Keratinocyte (primary cell): ENCODE measurements around the gene ARRDC2. TPM values are rescaled to one million over a fixed set of nuclear protein-coding genes. Genes with fewer than 3 reads are reported as not detected.

Experiments used
- DNase-seq: peaks from one replicate; pipeline ENCODE4 v3.0.0-alpha.2; 2011; ENCODE audit warnings: low read depth, missing footprints, low spot score
- FAIRE-seq: peaks from 2 replicates; lab custom pipeline; 2011; peaks lifted over from hg19 to GRCh38; lab: Jason Lieb, UNC
- H2AFZ ChIP-seq: 2 replicates; pipeline ENCODE4 v1.6.0; 2012; ENCODE audit warnings: low read length, control low read depth, inconsistent platforms; ENCODE audit not compliant: control insufficient read depth
- H3K27ac ChIP-seq: 2 replicates; pipeline ENCODE4 v1.5.1; 2011; ENCODE audit warnings: low read length; ENCODE audit not compliant: control insufficient read depth, insufficient read depth
- H3K27me3 ChIP-seq: 3 replicates; pipeline ENCODE4 v1.6.0; 2011; ENCODE audit warnings: low read length; ENCODE audit not compliant: control insufficient read depth, insufficient read depth; ENCODE audit errors: extremely low read depth
- H3K36me3 ChIP-seq, 2 experiments: 2 replicates in 1 of 2; 3 replicates in 1 of 2; pipeline ENCODE4 v1.5.1; 2011; ENCODE audit warnings: low read length in 2 of 2, mild to moderate bottlenecking in 1 of 2; ENCODE audit not compliant: control insufficient read depth in 2 of 2, insufficient read depth in 2 of 2; ENCODE audit errors: extremely low read depth in 1 of 2
- H3K4me1 ChIP-seq: 3 replicates; pipeline ENCODE4 v1.5.1; 2011; ENCODE audit warnings: low read length; ENCODE audit not compliant: control insufficient read depth, insufficient read depth; ENCODE audit errors: extremely low read depth
- H3K4me2 ChIP-seq: 3 replicates; pipeline ENCODE4 v1.6.0; 2011; ENCODE audit warnings: low read depth, low read length; ENCODE audit not compliant: control insufficient read depth, insufficient read depth; ENCODE audit errors: extremely low read depth
- H3K4me3 ChIP-seq, 3 experiments: fragments of 200-600 bp in 1 of 3; sonication (generic) in 1 of 3; 2 replicates in 2 of 3; 3 replicates in 1 of 3; pipeline ENCODE4 v1.5.1; 2011 to 2016; ENCODE audit warnings: low read length in 3 of 3, mild to moderate bottlenecking in 3 of 3, control low read depth in 2 of 3, inconsistent platforms in 1 of 3, low read depth in 1 of 3, mixed read lengths in 1 of 3, mixed run types in 1 of 3, moderate library complexity in 1 of 3; ENCODE audit not compliant: control insufficient read depth in 2 of 3, insufficient read depth in 2 of 3; ENCODE audit errors: extremely low read depth in 1 of 3
- H3K79me2 ChIP-seq: 2 replicates; pipeline ENCODE4 v1.6.0; 2012; ENCODE audit warnings: low read length; ENCODE audit not compliant: control insufficient read depth, insufficient read depth
- H3K9ac ChIP-seq: 3 replicates; pipeline ENCODE4 v1.6.0; 2011; ENCODE audit warnings: low read length; ENCODE audit not compliant: control insufficient read depth, insufficient read depth; ENCODE audit errors: extremely low read depth
- H3K9me1 ChIP-seq: 3 replicates; pipeline ENCODE4 v1.6.0; 2011; ENCODE audit warnings: low read length; ENCODE audit not compliant: control insufficient read depth, insufficient read depth; ENCODE audit errors: extremely low read depth
- H3K9me3 ChIP-seq: 2 replicates; pipeline ENCODE4 v1.5.1; 2012; ENCODE audit warnings: low read depth, low read length; ENCODE audit not compliant: control insufficient read depth
- H4K20me1 ChIP-seq: 3 replicates; pipeline ENCODE4 v1.6.0; 2011; ENCODE audit warnings: low read length; ENCODE audit not compliant: control insufficient read depth, insufficient read depth; ENCODE audit errors: extremely low read depth
- CTCF ChIP-seq, 3 experiments: IDR thresholded peaks in 1 of 3; conservative IDR thresholded peaks in 1 of 3; optimal IDR thresholded peaks in 1 of 3; 2 replicates in 2 of 3; 3 replicates in 1 of 3; pipeline versions ENCODE3 to v1.5.1; 2011; ENCODE audit warnings: low read length in 3 of 3, mild to moderate bottlenecking in 3 of 3, moderate library complexity in 2 of 3, control low read depth in 1 of 3, inconsistent platforms in 1 of 3; ENCODE audit not compliant: insufficient read depth in 2 of 3; ENCODE audit errors: extremely low read depth in 1 of 3
- EZH2 ChIP-seq: IDR thresholded peaks from one replicate; pipeline ENCODE4 v1.6.1; 2012; ENCODE audit warnings: inconsistent platforms, mild to moderate bottlenecking, low read length, moderate library complexity
- dilution Hi-C: fragments of 300-500 bp; cut with MboI; formaldehyde crosslinking; loops from one replicate; pipeline ENCODE4 v1.7.0; 2020; ENCODE audit warnings: low sequenced_read_pairs; ENCODE audit not compliant: extremely low pct_ligation_motif_present
- polyA plus RNA-seq, 5 experiments: library from polyadenylated mRNA; depleted of rRNA in 3 of 5; stranded (reverse) in 3 of 5; stranded (forward) in 1 of 5; unstranded in 1 of 5; fragments of >200 nt; gene quantifications; 1 replicate in 1 of 5; 2 replicates in 3 of 5; 3 replicates in 1 of 5; pipeline versions ENCODE4 v1.2.1 to v1.2.3, GENCODE V29; 2011 to 2012; ENCODE audit warnings: missing spikeins in 2 of 5, low read depth in 1 of 5, low replicate concordance in 1 of 5

ARRDC2 gene
- polyA plus RNA-seq, 1 donor (not counting 4 experiments of a cell fraction or from before 2014, with no cell fraction given), result 2.4 TPM

GRCh38 chr19:17996826-17997316, 11.1 kb upstream of the ARRDC2 start:
- peak; percentile 82 to 100 (median 99) for TF ChIP-seq CTCF (optimal IDR thresholded peaks at IDR 0.05 in 1 of 3, IDR thresholded peaks at IDR 0.05 in 1 of 3, conservative IDR thresholded peaks at IDR 0.05 in 1 of 3; ENCODE audit: extremely low read depth in 1 of 3, insufficient read depth in 2 of 3, low read length in 3 of 3)
- no peak for TF ChIP-seq EZH2
- H3K27me3 ChIP-seq, result no peaks in the 10 kb centered on the region
- H3K79me2 ChIP-seq, result peaks cover 2% of the 10 kb centered on the region
- no peaks in the 10 kb centered on the region for H3K9me1 ChIP-seq
- dilution Hi-C loops, result no loop called here
- H3K4me2 ChIP-seq, result no peak overlapping the region
- no peak overlapping the region for H3K4me3 ChIP-seq
- H2AFZ ChIP-seq, result no peak overlapping the region
- DNase-seq (no peak), FAIRE-seq (no peak)
- H3K9me3 ChIP-seq, result no peaks in the 10 kb centered on the region
- no peak overlapping the region for H3K27ac ChIP-seq
- no peaks in the 10 kb centered on the region for H4K20me1 ChIP-seq
- no peaks in the 10 kb centered on the region for H3K36me3 ChIP-seq
- peaks cover 11% of the 10 kb centered on the region for H3K4me1 ChIP-seq
- H3K9ac ChIP-seq, result no peak overlapping the region

GRCh38 chr19:17997969-17998826, 9.8 kb upstream of the ARRDC2 start:
- no peak overlapping the region for H3K4me3 ChIP-seq
- no peak overlapping the region for H3K9ac ChIP-seq
- no peaks in the 10 kb centered on the region for H4K20me1 ChIP-seq
- H3K4me1 ChIP-seq, result peaks cover 15% of the 10 kb centered on the region
- no peaks in the 10 kb centered on the region for H3K27me3 ChIP-seq
- TF ChIP-seq CTCF (optimal IDR thresholded peaks at IDR 0.05 in 1 of 3, IDR thresholded peaks at IDR 0.05 in 1 of 3, conservative IDR thresholded peaks at IDR 0.05 in 1 of 3; ENCODE audit: extremely low read depth in 1 of 3, insufficient read depth in 2 of 3, low read length in 3 of 3), result peak; percentile 12 to 25 (median 20)
- no peak for TF ChIP-seq EZH2
- DNase-seq, result no peak
- H3K79me2 ChIP-seq, result peaks cover 6% of the 10 kb centered on the region
- H3K4me2 ChIP-seq, result no peak overlapping the region
- no peaks in the 10 kb centered on the region for H3K9me3 ChIP-seq
- no peak overlapping the region for H3K27ac ChIP-seq
- H3K9me1 ChIP-seq, result no peaks in the 10 kb centered on the region
- H2AFZ ChIP-seq, result no peak overlapping the region
- dilution Hi-C loops, result no loop called here
- FAIRE-seq, result no peak
- no peaks in the 10 kb centered on the region for H3K36me3 ChIP-seq
